ENCODE results near the gene NBEA. TPM values are rescaled to one million over a fixed set of nuclear protein-coding genes. Genes with fewer than 3 reads are reported as not detected.

Gene NBEA
- total RNA-seq, 2 donors from 2014 or later: 2.6 to 3.8 TPM

GRCh38 chr13:35573639-35574038 is 631.6 kb downstream of the NBEA start:
- Mint-ChIP-seq H3K27me3 (no peaks in the 10 kb centered on the region), H3K36me3 (ENCODE audit: low read depth) (no peaks in the 10 kb centered on the region), H3K4me1 (no peaks in the 10 kb centered on the region), H3K27ac (no peak overlapping the region), H3K4me3 (no peak overlapping the region)
- no peaks in the 10 kb centered on the region for H3K9me3 ChIP-seq (ENCODE audit: control insufficient read depth, low read length, poor library complexity, severe bottlenecking)
- no peak for DNase-seq
- ATAC-seq: no peak

- Mint-ChIP-seq H3K36me3 (ENCODE audit: low read depth) (no peaks in the 10 kb centered on the region), H3K27ac (no peak overlapping the region), H3K4me3 (no peak overlapping the region), H3K27me3 (no peaks in the 10 kb centered on the region), H3K4me1 (no peaks in the 10 kb centered on the region)
- H3K9me3 ChIP-seq (ENCODE audit: control insufficient read depth, low read length, poor library complexity, severe bottlenecking): no peaks in the 10 kb centered on the region
- DNase-seq (no peak), ATAC-seq (no peak)
Observed at GRCh38 chr13:35592457-35592856, 650.4 kb downstream of the NBEA start.

GRCh38 chr13:35593651-35594050 is 651.6 kb downstream of the NBEA start:
- no peak overlapping the region for H3K27ac Mint-ChIP-seq
- H3K4me1 Mint-ChIP-seq: no peaks in the 10 kb centered on the region
- no peak for DNase-seq
- no peak overlapping the region for H3K4me3 Mint-ChIP-seq
- H3K36me3 Mint-ChIP-seq (ENCODE audit: low read depth): no peaks in the 10 kb centered on the region
- no peaks in the 10 kb centered on the region for H3K27me3 Mint-ChIP-seq
- ATAC-seq: no peak
- H3K9me3 ChIP-seq (ENCODE audit: control insufficient read depth, low read length, poor library complexity, severe bottlenecking): no peaks in the 10 kb centered on the region

- no peaks in the 10 kb centered on the region for H3K36me3 Mint-ChIP-seq (ENCODE audit: low read depth)
- H3K4me3 Mint-ChIP-seq: no peak overlapping the region
- H3K27me3 Mint-ChIP-seq: no peaks in the 10 kb centered on the region
- no peaks in the 10 kb centered on the region for H3K9me3 ChIP-seq (ENCODE audit: control insufficient read depth, low read length, poor library complexity, severe bottlenecking)
- H3K27ac Mint-ChIP-seq: no peak overlapping the region
- ATAC-seq (no peak), DNase-seq (no peak)
- H3K4me1 Mint-ChIP-seq: no peaks in the 10 kb centered on the region
Observed at GRCh38 chr13:35594096-35594495, 652.0 kb downstream of the NBEA start.

GRCh38 chr13:35595181-35595580 is 653.1 kb downstream of the NBEA start:
- H3K9me3 ChIP-seq (ENCODE audit: control insufficient read depth, low read length, poor library complexity, severe bottlenecking): no peaks in the 10 kb centered on the region
- ATAC-seq (no peak), DNase-seq (no peak)
- Mint-ChIP-seq H3K4me1 (no peaks in the 10 kb centered on the region), H3K27me3 (no peaks in the 10 kb centered on the region), H3K36me3 (ENCODE audit: low read depth) (no peaks in the 10 kb centered on the region), H3K27ac (no peak overlapping the region), H3K4me3 (no peak overlapping the region)

- H3K4me3 Mint-ChIP-seq: no peak overlapping the region
- no peak for ATAC-seq
Observed at GRCh38 chr13:35596321-35597030, 654.4 kb downstream of the NBEA start.

GRCh38 chr13:35597451-35597850 is 655.4 kb downstream of the NBEA start:
- Mint-ChIP-seq H3K27me3 (no peaks in the 10 kb centered on the region), H3K4me1 (no peaks in the 10 kb centered on the region), H3K4me3 (no peak overlapping the region), H3K36me3 (ENCODE audit: low read depth) (no peaks in the 10 kb centered on the region), H3K27ac (no peak overlapping the region)
- no peak for ATAC-seq
- no peaks in the 10 kb centered on the region for H3K9me3 ChIP-seq (ENCODE audit: control insufficient read depth, low read length, poor library complexity, severe bottlenecking)
- no peak for DNase-seq

More at GRCh38 chr13:35596321-35597030, 654.4 kb downstream of the NBEA start:
- H3K27ac Mint-ChIP-seq: no peak overlapping the region
- DNase-seq: no peak
- H3K27me3 Mint-ChIP-seq: no peaks in the 10 kb centered on the region
- H3K36me3 Mint-ChIP-seq (ENCODE audit: low read depth): no peaks in the 10 kb centered on the region
- no peaks in the 10 kb centered on the region for H3K9me3 ChIP-seq (ENCODE audit: control insufficient read depth, low read length, poor library complexity, severe bottlenecking)
- no peaks in the 10 kb centered on the region for H3K4me1 Mint-ChIP-seq

GRCh38 chr13:35598233-35598632 is 656.2 kb downstream of the NBEA start:
- no peaks in the 10 kb centered on the region for H3K36me3 Mint-ChIP-seq (ENCODE audit: low read depth)
- H3K4me3 Mint-ChIP-seq: no peak overlapping the region
- H3K9me3 ChIP-seq (ENCODE audit: control insufficient read depth, low read length, poor library complexity, severe bottlenecking): no peaks in the 10 kb centered on the region
- DNase-seq: no peak
- H3K27ac Mint-ChIP-seq: no peak overlapping the region
- no peaks in the 10 kb centered on the region for H3K4me1 Mint-ChIP-seq
- no peak for ATAC-seq
- no peaks in the 10 kb centered on the region for H3K27me3 Mint-ChIP-seq

GRCh38 chr13:35598790-35599369 is 656.8 kb downstream of the NBEA start:
- no peaks in the 10 kb centered on the region for H3K9me3 ChIP-seq (ENCODE audit: control insufficient read depth, low read length, poor library complexity, severe bottlenecking)
- no peaks in the 10 kb centered on the region for H3K27me3 Mint-ChIP-seq
- H3K27ac Mint-ChIP-seq: no peak overlapping the region
- H3K4me3 Mint-ChIP-seq: no peak overlapping the region
- no peaks in the 10 kb centered on the region for H3K36me3 Mint-ChIP-seq (ENCODE audit: low read depth)
- DNase-seq: no peak
- no peaks in the 10 kb centered on the region for H3K4me1 Mint-ChIP-seq
- ATAC-seq: no peak

- Mint-ChIP-seq H3K4me3 (no peak overlapping the region), H3K36me3 (ENCODE audit: low read depth) (no peaks in the 10 kb centered on the region), H3K27me3 (no peaks in the 10 kb centered on the region), H3K4me1 (no peaks in the 10 kb centered on the region), H3K27ac (no peak overlapping the region)
- no peaks in the 10 kb centered on the region for H3K9me3 ChIP-seq (ENCODE audit: control insufficient read depth, low read length, poor library complexity, severe bottlenecking)
- no peak for DNase-seq
- no peak for ATAC-seq
Observed at GRCh38 chr13:35599384-35599783, 657.3 kb downstream of the NBEA start.

- Mint-ChIP-seq H3K27ac (no peak overlapping the region), H3K4me1 (no peaks in the 10 kb centered on the region), H3K4me3 (no peak overlapping the region), H3K36me3 (ENCODE audit: low read depth) (no peaks in the 10 kb centered on the region), H3K27me3 (no peaks in the 10 kb centered on the region)
- DNase-seq (no peak), ATAC-seq (no peak)
- no peaks in the 10 kb centered on the region for H3K9me3 ChIP-seq (ENCODE audit: control insufficient read depth, low read length, poor library complexity, severe bottlenecking)
Observed at GRCh38 chr13:35600137-35600536, 658.1 kb downstream of the NBEA start.

GRCh38 chr13:35603593-35604285 is 661.7 kb downstream of the NBEA start:
- DNase-seq: no peak
- Mint-ChIP-seq H3K4me1 (no peaks in the 10 kb centered on the region), H3K4me3 (no peak overlapping the region), H3K27me3 (no peaks in the 10 kb centered on the region), H3K36me3 (ENCODE audit: low read depth) (no peaks in the 10 kb centered on the region), H3K27ac (no peak overlapping the region)
- no peak for ATAC-seq
- H3K9me3 ChIP-seq (ENCODE audit: control insufficient read depth, low read length, poor library complexity, severe bottlenecking): no peaks in the 10 kb centered on the region

GRCh38 chr13:35614666-35615065 is 672.6 kb downstream of the NBEA start:
- ATAC-seq (no peak), DNase-seq (no peak)
- Mint-ChIP-seq H3K27me3 (no peaks in the 10 kb centered on the region), H3K36me3 (ENCODE audit: low read depth) (no peaks in the 10 kb centered on the region), H3K4me1 (no peaks in the 10 kb centered on the region), H3K27ac (no peak overlapping the region), H3K4me3 (no peak overlapping the region)
- no peaks in the 10 kb centered on the region for H3K9me3 ChIP-seq (ENCODE audit: control insufficient read depth, low read length, poor library complexity, severe bottlenecking)

- DNase-seq (no peak), ATAC-seq (no peak)
- H3K27me3 Mint-ChIP-seq: no peaks in the 10 kb centered on the region
- H3K4me3 Mint-ChIP-seq: no peak overlapping the region
- H3K27ac Mint-ChIP-seq: no peak overlapping the region
- peaks cover 2% of the 10 kb centered on the region for H3K4me1 Mint-ChIP-seq
- H3K9me3 ChIP-seq (ENCODE audit: control insufficient read depth, low read length, poor library complexity, severe bottlenecking): no peaks in the 10 kb centered on the region
- no peaks in the 10 kb centered on the region for H3K36me3 Mint-ChIP-seq (ENCODE audit: low read depth)
Observed at GRCh38 chr13:35617420-35617819, 675.4 kb downstream of the NBEA start.

Measured in T-helper 17 cell (primary cell).